Bronchial epithelial cell (primary cell): ENCODE results near the gene FAM78B. TPM values are rescaled to one million over a fixed set of nuclear protein-coding genes. Genes with fewer than 3 reads are reported as not detected.

Source experiments
- DNase-seq: peaks from one replicate; pipeline ENCODE4 v3.0.0-alpha.2; 2010; ENCODE audit warnings: low read depth
- FAIRE-seq: peaks from 2 replicates; lab custom pipeline; 2011; peaks lifted over from hg19 to GRCh38; lab: Jason Lieb, UNC
- H3K27me3 ChIP-seq: 2 replicates; pipeline ENCODE4 v1.5.1; 2011; ENCODE audit warnings: low read length; ENCODE audit not compliant: control insufficient read depth, insufficient read depth
- H3K36me3 ChIP-seq: 2 replicates; pipeline ENCODE4 v1.5.1; 2011; ENCODE audit warnings: low read length; ENCODE audit not compliant: control insufficient read depth, insufficient read depth
- H3K4me3 ChIP-seq: 2 replicates; pipeline ENCODE4 v1.5.1; 2011; ENCODE audit warnings: mild to moderate bottlenecking, low read depth, low read length, control low read depth
- total RNA-seq: library from RNA; depleted of rRNA; stranded (reverse); fragments of >200 nt; gene quantifications from 2 replicates; pipeline ENCODE4 v1.2.1, GENCODE V29; 2014
- TF ChIP-seq, protein P1 (sequence below): IDR thresholded peaks from 2 replicates; pipeline ENCODE4 v1.5.1; 2011; ENCODE audit warnings: mild to moderate bottlenecking, moderate library complexity, low read length, control low read depth, inconsistent platforms; ENCODE audit not compliant: insufficient read depth, severe bottlenecking

FAM78B gene
- total RNA-seq, 1 donor from 2014 or later: 0.26 TPM

DNA sequence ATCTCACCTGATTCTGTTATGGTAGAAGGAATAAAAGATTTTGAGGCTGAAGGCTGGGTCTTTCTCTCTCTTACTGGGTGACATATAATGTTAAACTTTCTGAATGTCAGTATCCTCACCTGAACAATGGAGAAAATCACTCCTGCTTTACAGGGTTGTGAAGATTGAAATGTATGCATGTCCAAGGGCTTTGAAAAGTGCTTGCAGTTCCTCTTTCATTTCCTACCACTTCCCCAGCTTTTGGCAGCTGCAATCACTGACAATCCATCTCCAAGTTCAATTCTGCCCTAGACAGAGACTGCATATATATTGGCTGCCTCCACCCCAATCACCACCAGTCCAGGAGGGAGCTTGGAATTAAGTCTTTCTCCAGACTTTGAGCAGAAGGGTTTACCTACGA is 39.8 kb downstream of the FAM78B start:
- FAIRE-seq (no peak), DNase-seq (no peak)
- H3K36me3 ChIP-seq: no peaks in the 10 kb centered on the region
- TF ChIP-seq, protein P1, sequence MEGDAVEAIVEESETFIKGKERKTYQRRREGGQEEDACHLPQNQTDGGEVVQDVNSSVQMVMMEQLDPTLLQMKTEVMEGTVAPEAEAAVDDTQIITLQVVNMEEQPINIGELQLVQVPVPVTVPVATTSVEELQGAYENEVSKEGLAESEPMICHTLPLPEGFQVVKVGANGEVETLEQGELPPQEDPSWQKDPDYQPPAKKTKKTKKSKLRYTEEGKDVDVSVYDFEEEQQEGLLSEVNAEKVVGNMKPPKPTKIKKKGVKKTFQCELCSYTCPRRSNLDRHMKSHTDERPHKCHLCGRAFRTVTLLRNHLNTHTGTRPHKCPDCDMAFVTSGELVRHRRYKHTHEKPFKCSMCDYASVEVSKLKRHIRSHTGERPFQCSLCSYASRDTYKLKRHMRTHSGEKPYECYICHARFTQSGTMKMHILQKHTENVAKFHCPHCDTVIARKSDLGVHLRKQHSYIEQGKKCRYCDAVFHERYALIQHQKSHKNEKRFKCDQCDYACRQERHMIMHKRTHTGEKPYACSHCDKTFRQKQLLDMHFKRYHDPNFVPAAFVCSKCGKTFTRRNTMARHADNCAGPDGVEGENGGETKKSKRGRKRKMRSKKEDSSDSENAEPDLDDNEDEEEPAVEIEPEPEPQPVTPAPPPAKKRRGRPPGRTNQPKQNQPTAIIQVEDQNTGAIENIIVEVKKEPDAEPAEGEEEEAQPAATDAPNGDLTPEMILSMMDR: no peak
- H3K4me3 ChIP-seq: no peak overlapping the region
- H3K27me3 ChIP-seq: no peaks in the 10 kb centered on the region

DNA sequence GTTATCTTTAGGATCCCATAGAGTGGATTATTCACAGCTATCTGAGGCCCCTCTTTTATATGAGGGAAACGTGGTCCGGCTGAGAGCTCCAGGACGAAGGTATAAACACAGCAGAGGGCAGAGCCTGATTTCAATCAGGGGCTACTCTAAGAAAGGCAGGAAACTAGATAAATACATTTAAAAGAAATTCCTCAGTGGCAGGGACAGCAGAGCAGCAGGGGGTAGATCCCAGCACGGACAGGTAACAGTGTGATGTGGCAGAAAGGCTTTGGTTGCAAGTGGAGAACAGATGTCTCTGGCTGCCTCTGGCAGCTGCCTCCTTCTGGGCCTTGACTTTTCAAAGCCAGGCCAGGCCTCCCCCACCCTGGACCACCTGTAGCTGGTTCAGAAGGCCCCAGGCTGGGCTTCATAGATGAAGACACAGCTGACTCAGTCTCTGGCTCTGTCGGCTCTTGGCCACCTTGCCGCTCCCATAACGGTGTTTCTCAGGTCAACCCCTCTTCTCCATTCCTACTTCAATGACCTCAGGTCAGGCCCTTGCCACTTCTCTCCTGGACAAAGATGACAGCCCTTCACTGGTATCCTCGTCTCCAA is 43.8 kb downstream of the FAM78B start:
- Histone ChIP-seq H3K36me3 (no peaks in the 10 kb centered on the region), H3K27me3 (no peaks in the 10 kb centered on the region), H3K4me3 (no peak overlapping the region)
- TF ChIP-seq, protein P1: no peak
- DNase-seq (no peak), FAIRE-seq (no peak)

DNA sequence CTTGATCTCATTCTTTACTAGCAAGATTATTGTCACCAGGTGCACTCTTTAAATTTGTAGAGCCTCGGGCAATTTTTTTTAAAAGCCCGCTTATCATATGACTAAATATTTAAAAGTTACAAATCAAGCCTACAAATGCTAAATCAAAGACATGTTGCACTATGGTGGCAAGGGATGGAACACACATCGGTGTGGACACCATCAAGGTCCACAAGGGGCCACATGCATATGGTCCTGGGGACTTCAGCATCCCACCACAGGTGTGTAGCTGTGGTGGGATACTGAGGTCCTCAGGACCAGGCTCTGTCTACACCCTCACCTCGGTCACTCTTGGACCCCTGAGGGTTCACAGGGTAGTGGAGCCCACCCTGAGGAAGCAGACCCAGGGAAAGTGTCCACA is 45.8 kb downstream of the FAM78B start:
- Histone ChIP-seq H3K27me3 (no peaks in the 10 kb centered on the region), H3K4me3 (no peak overlapping the region), H3K36me3 (no peaks in the 10 kb centered on the region)
- TF ChIP-seq, protein P1: no peak
- FAIRE-seq (no peak), DNase-seq (no peak)

DNA sequence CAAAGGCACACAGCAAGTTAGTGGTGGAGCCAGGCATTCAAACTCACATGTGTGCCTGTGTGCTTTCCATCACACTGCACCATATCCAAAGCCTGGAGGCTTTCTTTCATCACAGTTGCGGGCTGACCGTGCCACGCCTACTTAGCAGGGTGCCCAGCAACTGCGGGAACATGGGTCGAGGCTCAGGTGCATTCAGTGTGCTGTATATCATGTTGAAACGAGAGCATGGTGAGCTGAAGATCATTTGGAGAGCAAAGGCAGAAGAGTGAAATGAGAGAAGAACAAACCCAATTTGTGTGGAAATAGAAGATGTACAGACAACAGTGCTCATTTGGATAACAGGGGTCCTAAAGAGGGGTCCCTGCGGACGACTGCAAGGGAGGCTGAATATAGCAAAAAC is 46.5 kb downstream of the FAM78B start:
- DNase-seq (no peak), FAIRE-seq (no peak)
- H3K36me3 ChIP-seq: no peaks in the 10 kb centered on the region
- no peaks in the 10 kb centered on the region for H3K27me3 ChIP-seq
- TF ChIP-seq, protein P1: no peak
- no peak overlapping the region for H3K4me3 ChIP-seq

DNA sequence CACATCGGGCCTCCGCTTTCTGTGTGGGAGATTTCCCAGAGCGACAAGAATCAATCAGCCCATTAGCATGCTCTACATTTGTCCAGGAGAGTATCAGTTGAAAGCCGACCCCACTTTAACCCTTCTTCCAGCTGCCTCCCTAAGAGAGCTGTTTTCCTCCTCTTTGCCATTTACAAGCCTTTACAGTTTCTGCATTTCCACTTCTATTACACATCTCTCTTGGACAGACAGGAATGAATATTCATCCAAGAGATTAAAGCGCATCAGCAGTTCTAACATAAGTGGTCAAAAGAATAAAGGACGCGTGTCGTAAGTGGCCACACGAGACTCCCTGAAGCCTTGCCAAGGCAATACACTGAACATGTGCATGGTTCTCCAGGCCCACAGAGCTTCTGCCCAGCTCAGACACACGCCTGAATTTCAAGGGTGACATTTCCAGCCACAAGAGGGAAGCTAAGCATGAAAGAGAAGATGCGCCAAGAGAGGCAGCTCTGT is 47.3 kb downstream of the FAM78B start:
- no peaks in the 10 kb centered on the region for H3K36me3 ChIP-seq
- TF ChIP-seq, protein P1: no peak
- H3K27me3 ChIP-seq: no peaks in the 10 kb centered on the region
- FAIRE-seq: no peak
- DNase-seq: no peak
- no peak overlapping the region for H3K4me3 ChIP-seq

DNA sequence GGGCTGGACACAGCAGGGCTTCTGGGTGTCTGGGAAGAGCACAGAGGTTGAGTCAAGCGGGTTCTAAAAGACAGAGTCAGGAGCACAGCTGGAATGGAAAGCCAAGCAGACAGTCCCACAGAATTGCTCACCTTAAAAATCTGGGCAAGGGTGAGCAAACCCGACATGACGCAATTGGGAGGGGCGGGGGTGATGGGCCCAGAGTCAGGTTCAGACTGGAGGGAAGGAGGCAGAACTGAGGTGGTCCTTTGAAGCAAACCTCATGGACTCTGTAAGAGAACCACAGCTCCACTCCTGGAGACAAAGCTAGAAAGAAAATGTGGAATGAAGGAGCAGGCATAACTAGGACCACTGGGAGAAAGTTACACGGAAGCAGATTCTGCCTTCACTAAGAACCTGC is 49.0 kb downstream of the FAM78B start:
- DNase-seq (no peak), FAIRE-seq (no peak)
- H3K27me3 ChIP-seq: no peaks in the 10 kb centered on the region
- no peaks in the 10 kb centered on the region for H3K36me3 ChIP-seq
- TF ChIP-seq, protein P1: no peak
- no peak overlapping the region for H3K4me3 ChIP-seq
